Ovary (tissue), 9 donors: Measurements from ENCODE around the gene FER. TPM values are rescaled to one million over a fixed set of nuclear protein-coding genes. Genes with fewer than 3 reads are reported as not detected.
"Not testable (repeated sequence)": the region's sequence is repeated elsewhere in the genome, so short reads cannot be mapped to it uniquely, and the experiment has no call there.

ENCODE experiments used
- DNase-seq, 5 donors: peaks; one replicate each; pipeline ENCODE4 v3.0.0-alpha.2; 2019 to 2020
- H3K27ac ChIP-seq, 2 donors: fragments of 200-600 bp; one replicate each; pipeline versions ENCODE4 v1.5.1 to v1.8.0; 2019 to 2022
- H3K27me3 ChIP-seq: fragments of 200-600 bp; one replicate; pipeline ENCODE4 v1.8.0; 2022
- H3K36me3 ChIP-seq: fragments of 200-600 bp; sonication (generic); one replicate; pipeline ENCODE4 v1.5.1; 2019
- H3K4me1 ChIP-seq: one replicate; pipeline ENCODE4 v1.8.1; 2013; ENCODE audit warnings: mild to moderate bottlenecking, moderate library complexity; ENCODE audit not compliant: insufficient read depth
- H3K4me3 ChIP-seq: fragments of 200-600 bp; sonication (generic); one replicate; pipeline ENCODE4 v1.5.1; 2017
- H3K9me3 ChIP-seq, 2 donors: fragments of 200-600 bp in 1 of 2; sonication (generic) in 1 of 2; one replicate each; pipeline versions ENCODE4 v1.5.1 to v1.8.1; 2013 to 2019; ENCODE audit warnings: mild to moderate bottlenecking in 1 of 2, moderate library complexity in 1 of 2
- CTCF ChIP-seq, 3 donors: fragments of 450-650 bp in 2 of 3; fragments of 200-600 bp in 1 of 3; IDR thresholded peaks; one replicate each; pipeline versions ENCODE4 v1.5.1 to v1.8.0; 2016 to 2022; ENCODE audit warnings: antibody characterized with exemption in 3 of 3, mild to moderate bottlenecking in 1 of 3
- EP300 ChIP-seq: sonication (generic); formaldehyde crosslinking; IDR thresholded peaks from one replicate; pipeline ENCODE4 v1.6.1; 2017; ENCODE audit warnings: antibody characterized with exemption
- POLR2A ChIP-seq: fragments of 450-650 bp; IDR thresholded peaks from one replicate; pipeline ENCODE4 v1.6.1; 2017; ENCODE audit warnings: antibody characterized with exemption, mild to moderate bottlenecking, moderate library complexity
- WGBS, 3 donors: extraction: QIAGEN DNeasy Blood & Tissue Kit in 1 of 3; methylation state at CpG; one replicate each; pipeline versions ENCODE4 v1.1.5 to v1.1.7; 2013 to 2017; 5-methylcytosine and 5-hydroxymethylcytosine counted together
- intact Hi-C, 4 donors: fragments of 100-400 bp; cut with DNase I; formaldehyde crosslinking; loops; one replicate each; pipeline versions ENCODE4 v1.11.0 to v1.15.1; 2022 to 2023
- polyA plus RNA-seq, 2 donors: library from polyadenylated mRNA; stranded (reverse); fragments of 200-250 nt in 1 of 2; fragments of 350-450 nt in 1 of 2; fragmentation: Illumina TruSeq in 1 of 2; extraction: RNeasy Lipid Tissue Mini Kit (QIAGEN cat#74804) in 1 of 2; gene quantifications; one replicate each; pipeline ENCODE4 v1.2.3, GENCODE V29; 2013 to 2014
- total RNA-seq, 7 donors: library from RNA; depleted of rRNA in 2 of 7; stranded (reverse); fragments of >200 nt in 2 of 7; fragmentation: NEBNext Ultra II Directional in 3 of 7; extraction: Animal tissue kit (Norgen Biotek cat#: 25700) in 3 of 7; gene quantifications; one replicate each; pipeline versions ENCODE4 v1.1.0 to v1.2.4, GENCODE V29; 2016 to 2023
- donor health status: DM: no; HTN: no; CAD: no; lungs with moderate emphysema.
- donor health status: DM: no; HTN: no; CAD: no.
- donor health status: Bipolar disorder and iron deficiency.
- donor health status: DM: yes; HTN: yes; CAD: no.
- donor health status: DM: no; HTN: no; CAD: no.
- donor health status: DM: yes; HTN: yes; CAD: no.

FER gene
- total and polyA plus RNA-seq, 9 donors: 3.0 to 36.0 (median 28.0) TPM

- TF ChIP-seq POLR2A (no peak), EP300 (no peak), CTCF (IDR thresholded peaks at IDR 0.05) (no peak)
- Histone ChIP-seq H3K27me3 (no peaks in the 10 kb centered on the region), H3K27ac (no peak overlapping the region), H3K4me1 (no peaks in the 10 kb centered on the region), H3K36me3 (no peaks in the 10 kb centered on the region), H3K4me3 (no peak overlapping the region), H3K9me3 (no peaks in the 10 kb centered on the region)
- 40 to 55% (median 47%) methylated on average over 1 of the region's 1 CpG for WGBS, 3 donors
- intact Hi-C loops: no loop called here
- no peak for DNase-seq
Observed at GRCh38 chr5:108769352-108769751, 21.7 kb downstream of the FER start.

- no peaks in the 10 kb centered on the region for H3K4me1 ChIP-seq
- TF ChIP-seq EP300 (no peak), POLR2A (no peak), CTCF (IDR thresholded peaks at IDR 0.05) (no peak)
- WGBS, 3 donors: 40 to 51% (median 41%) methylated on average over 1 of the region's 1 CpG
- H3K9me3 ChIP-seq: no peaks in the 10 kb centered on the region
- no peak overlapping the region for H3K4me3 ChIP-seq
- H3K27me3 ChIP-seq: no peaks in the 10 kb centered on the region
- no peaks in the 10 kb centered on the region for H3K36me3 ChIP-seq
- no peak overlapping the region for H3K27ac ChIP-seq
- no peak for DNase-seq
- intact Hi-C loops: no loop called here
Observed at GRCh38 chr5:108772626-108773025, 24.9 kb downstream of the FER start.

GRCh38 chr5:108773330-108773729 lies 25.6 kb downstream of the FER start:
- H3K27ac ChIP-seq: no peak overlapping the region
- H3K4me1 ChIP-seq: no peaks in the 10 kb centered on the region
- H3K4me3 ChIP-seq: no peak overlapping the region
- no peak for DNase-seq
- no peak for TF ChIP-seq CTCF (IDR thresholded peaks at IDR 0.05)
- no peak for TF ChIP-seq POLR2A
- TF ChIP-seq EP300: no peak
- H3K27me3 ChIP-seq: no peaks in the 10 kb centered on the region
- H3K36me3 ChIP-seq: no peaks in the 10 kb centered on the region
- no peaks in the 10 kb centered on the region for H3K9me3 ChIP-seq
- 96 to 99% (median 98%) methylated on average over 2 of the region's 2 CpGs for WGBS, 3 donors
- intact Hi-C loops: no loop called here

- intact Hi-C loops, H3K4me3 ChIP-seq, H3K4me1 ChIP-seq, H3K9me3 ChIP-seq, H3K36me3 ChIP-seq, H3K27me3 ChIP-seq, H3K27ac ChIP-seq, DNase-seq: not testable (repeated sequence)
- 94 to 97% (median 95%) methylated on average over 2 of the region's 2 CpGs for WGBS, 3 donors
Observed at GRCh38 chr5:108774079-108774478, 26.4 kb downstream of the FER start.

GRCh38 chr5:108777582-108777981 lies 29.9 kb downstream of the FER start:
- 97 to 100% (median 99%) methylated on average over 3 of the region's 3 CpGs for WGBS, 3 donors
- H3K36me3 ChIP-seq, H3K27ac ChIP-seq, H3K9me3 ChIP-seq, H3K4me1 ChIP-seq, DNase-seq, H3K27me3 ChIP-seq, H3K4me3 ChIP-seq, intact Hi-C loops: not testable (repeated sequence)

GRCh38 chr5:108784577-108784976 lies 36.9 kb downstream of the FER start:
- intact Hi-C loops, H3K27ac ChIP-seq, H3K4me1 ChIP-seq, H3K36me3 ChIP-seq, H3K27me3 ChIP-seq, H3K9me3 ChIP-seq, DNase-seq, H3K4me3 ChIP-seq: not testable (repeated sequence)
- WGBS, 3 donors: 94 to 99% (median 97%) methylated on average over 4 of the region's 4 CpGs
